Nephron (organoid): Measurements from ENCODE around the gene NPW.
A peak's percentile ranks its signal among the peaks of the same experiment; 100 is the strongest.

Source experiments
- H3K27ac Mint-ChIP-seq, 3 experiments: 2 replicates each; pipeline ENCODE4 v1.8.0; 2020; ENCODE audit warnings: mixed read lengths in 3 of 3, mild to moderate bottlenecking in 2 of 3, moderate library complexity in 1 of 3
- H3K27me3 Mint-ChIP-seq: 2 replicates; pipeline ENCODE4 v1.8.0; 2021; ENCODE audit warnings: low read depth, mild to moderate bottlenecking, moderate library complexity, mixed read lengths
- H3K36me3 Mint-ChIP-seq: 2 replicates; pipeline ENCODE4 v1.8.0; 2020; ENCODE audit warnings: low read depth, mixed read lengths
- H3K4me1 Mint-ChIP-seq: 2 replicates; pipeline ENCODE4 v1.8.0; 2020; ENCODE audit warnings: mixed read lengths
- H3K4me3 Mint-ChIP-seq, 3 experiments: 2 replicates each; pipeline ENCODE4 v1.8.0; 2020; ENCODE audit warnings: mild to moderate bottlenecking in 3 of 3, mixed read lengths in 3 of 3, moderate library complexity in 2 of 3
- H3K9me3 Mint-ChIP-seq: 2 replicates; pipeline ENCODE4 v1.8.0; 2020; ENCODE audit warnings: mixed read lengths
- CTCF ChIP-seq, 3 experiments: fragments of 200-600 bp; sonication (generic); IDR thresholded peaks; one replicate each; pipeline ENCODE4 v1.5.0; 2021; ENCODE audit warnings: antibody characterized with exemption in 3 of 3; ENCODE audit not compliant: unreplicated experiment in 3 of 3

The NPW gene

GRCh38 chr16:1991948-1992703, 27.5 kb upstream of the NPW start:
- Mint-ChIP-seq H3K36me3 (peaks cover 10% of the 10 kb centered on the region), H3K4me1 (peaks cover 9% of the 10 kb centered on the region), H3K9me3 (no peaks in the 10 kb centered on the region), H3K27me3 (peaks cover 61% of the 10 kb centered on the region), H3K27ac (no peak overlapping the region), H3K4me3 (peak overlapping the region in 2 of 3 experiments; percentile 21 to 38)
- no peak for TF ChIP-seq CTCF (IDR thresholded peaks at IDR 0.05; ENCODE audit: unreplicated experiment in 3 of 3)

GRCh38 chr16:1992704-1993317, 26.8 kb upstream of the NPW start:
- Mint-ChIP-seq H3K36me3 (peaks cover 14% of the 10 kb centered on the region), H3K4me3 (no peak overlapping the region), H3K4me1 (peaks cover 9% of the 10 kb centered on the region), H3K27me3 (peaks cover 56% of the 10 kb centered on the region), H3K27ac (no peak overlapping the region), H3K9me3 (no peaks in the 10 kb centered on the region)
- no peak for TF ChIP-seq CTCF (IDR thresholded peaks at IDR 0.05; ENCODE audit: unreplicated experiment in 3 of 3)

GRCh38 chr16:1993731-1994131, 25.9 kb upstream of the NPW start:
- peaks cover 5% of the 10 kb centered on the region for H3K4me1 Mint-ChIP-seq
- peak overlapping the region; percentile 33 to 68 (median 52) for H3K4me3 Mint-ChIP-seq
- TF ChIP-seq CTCF (IDR thresholded peaks at IDR 0.05; ENCODE audit: unreplicated experiment in 3 of 3): no peak
- peaks cover 47% of the 10 kb centered on the region for H3K27me3 Mint-ChIP-seq
- peak overlapping the region in 2 of 3 experiments; percentile 35 to 54 for H3K27ac Mint-ChIP-seq
- peaks cover 16% of the 10 kb centered on the region for H3K36me3 Mint-ChIP-seq
- H3K9me3 Mint-ChIP-seq: no peaks in the 10 kb centered on the region

GRCh38 chr16:1997494-1998359, 21.9 kb upstream of the NPW start:
- Mint-ChIP-seq H3K27me3 (peaks cover 19% of the 10 kb centered on the region), H3K36me3 (peaks cover 23% of the 10 kb centered on the region), H3K27ac (no peak overlapping the region), H3K4me3 (no peak overlapping the region), H3K4me1 (no peaks in the 10 kb centered on the region), H3K9me3 (no peaks in the 10 kb centered on the region)
- TF ChIP-seq CTCF (IDR thresholded peaks at IDR 0.05; ENCODE audit: unreplicated experiment in 3 of 3): no peak

DNA sequence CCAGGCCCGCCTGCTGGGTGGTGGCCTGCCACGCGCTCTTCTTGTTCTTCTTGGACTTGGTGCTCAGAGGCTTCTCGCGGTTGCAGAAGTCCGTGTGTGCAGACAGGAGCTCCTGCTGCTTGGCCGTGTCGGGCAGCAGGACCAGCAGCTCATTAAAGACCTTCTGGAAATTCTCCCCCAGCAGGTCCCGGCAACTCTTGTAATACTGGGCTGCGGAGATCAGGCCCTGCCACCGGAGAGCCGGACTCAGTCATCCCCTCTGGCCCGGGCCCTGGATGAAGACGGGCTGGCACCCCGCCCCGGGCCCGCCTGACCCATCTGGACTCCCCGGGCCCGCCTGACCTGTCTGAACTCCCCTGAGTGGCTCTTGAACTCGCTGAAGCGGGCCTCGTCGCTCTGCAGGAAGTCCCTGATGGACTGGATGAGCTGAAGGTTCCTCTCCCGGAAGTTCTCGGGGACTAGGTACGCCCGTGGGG, 21.2 kb upstream of the NPW start:
- no peaks in the 10 kb centered on the region for H3K9me3 Mint-ChIP-seq
- peaks cover 13% of the 10 kb centered on the region for H3K27me3 Mint-ChIP-seq
- H3K27ac Mint-ChIP-seq: no peak overlapping the region
- no peak overlapping the region for H3K4me3 Mint-ChIP-seq
- TF ChIP-seq CTCF (IDR thresholded peaks at IDR 0.05; ENCODE audit: unreplicated experiment in 3 of 3): no peak
- peaks cover 23% of the 10 kb centered on the region for H3K36me3 Mint-ChIP-seq
- H3K4me1 Mint-ChIP-seq: no peaks in the 10 kb centered on the region
